ENCODE data around the gene NEO1.

- TF ChIP-seq EZH2phosphoT487 (IDR thresholded peaks at IDR 0.05; ENCODE audit: low read length), result no peak
- TF ChIP-seq, protein P1, sequence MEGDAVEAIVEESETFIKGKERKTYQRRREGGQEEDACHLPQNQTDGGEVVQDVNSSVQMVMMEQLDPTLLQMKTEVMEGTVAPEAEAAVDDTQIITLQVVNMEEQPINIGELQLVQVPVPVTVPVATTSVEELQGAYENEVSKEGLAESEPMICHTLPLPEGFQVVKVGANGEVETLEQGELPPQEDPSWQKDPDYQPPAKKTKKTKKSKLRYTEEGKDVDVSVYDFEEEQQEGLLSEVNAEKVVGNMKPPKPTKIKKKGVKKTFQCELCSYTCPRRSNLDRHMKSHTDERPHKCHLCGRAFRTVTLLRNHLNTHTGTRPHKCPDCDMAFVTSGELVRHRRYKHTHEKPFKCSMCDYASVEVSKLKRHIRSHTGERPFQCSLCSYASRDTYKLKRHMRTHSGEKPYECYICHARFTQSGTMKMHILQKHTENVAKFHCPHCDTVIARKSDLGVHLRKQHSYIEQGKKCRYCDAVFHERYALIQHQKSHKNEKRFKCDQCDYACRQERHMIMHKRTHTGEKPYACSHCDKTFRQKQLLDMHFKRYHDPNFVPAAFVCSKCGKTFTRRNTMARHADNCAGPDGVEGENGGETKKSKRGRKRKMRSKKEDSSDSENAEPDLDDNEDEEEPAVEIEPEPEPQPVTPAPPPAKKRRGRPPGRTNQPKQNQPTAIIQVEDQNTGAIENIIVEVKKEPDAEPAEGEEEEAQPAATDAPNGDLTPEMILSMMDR (IDR thresholded peaks at IDR 0.05; ENCODE audit: low read length), result no peak
- TF ChIP-seq EZH2 (optimal IDR thresholded peaks at IDR 0.05; ENCODE audit: low read depth, low read length), result no peak
Observed at GRCh38 chr15:73023071-73023470, 29.2 kb upstream of the NEO1 start.
